HAP-1 (cell line): ENCODE data around the gene CD226.
A peak's percentile ranks its signal among the peaks of the same experiment; 100 is the strongest.
"Not testable (repeated sequence)": the region's sequence is repeated elsewhere in the genome, so short reads cannot be mapped to it uniquely, and the experiment has no call there.

ENCODE experiments used
- DNase-seq, 2 experiments: peaks; one replicate each; pipeline ENCODE4 v3.0.0-alpha.2; 2016 to 2020; ENCODE audit warnings: low spot score in 2 of 2
- H3K27me3 ChIP-seq: fragments of 250-450 bp; sonication (Bioruptor Pico); 2 replicates; pipeline ENCODE4 v1.5.1; 2020; ENCODE audit warnings: low read depth, mild to moderate bottlenecking, moderate library complexity
- H3K36me3 ChIP-seq: fragments of 250-450 bp; sonication (Bioruptor Pico); replicated peaks from 2 replicates; pipeline ENCODE4 v1.5.1; 2020; ENCODE audit warnings: mild to moderate bottlenecking
- H3K4me1 ChIP-seq: fragments of 250-450 bp; sonication (Bioruptor Pico); 2 replicates; pipeline ENCODE4 v1.5.1; 2020; ENCODE audit warnings: mild to moderate bottlenecking
- H3K4me3 ChIP-seq: fragments of 250-450 bp; sonication (Bioruptor Pico); 2 replicates; pipeline ENCODE4 v1.5.1; 2020; ENCODE audit warnings: mild to moderate bottlenecking, moderate library complexity
- H3K9me3 ChIP-seq: fragments of 250-450 bp; sonication (Bioruptor Pico); 2 replicates; pipeline ENCODE4 v1.5.1; 2020; ENCODE audit warnings: mild to moderate bottlenecking, moderate library complexity
- in situ Hi-C: fragments of 300-500 bp; cut with MboI; formaldehyde crosslinking; loops from 3 replicates; pipeline ENCODE4 v1.14.3; 2020; ENCODE audit warnings: low sequenced_read_pairs, inconsistent platforms, mixed read lengths

The CD226 gene

DNA sequence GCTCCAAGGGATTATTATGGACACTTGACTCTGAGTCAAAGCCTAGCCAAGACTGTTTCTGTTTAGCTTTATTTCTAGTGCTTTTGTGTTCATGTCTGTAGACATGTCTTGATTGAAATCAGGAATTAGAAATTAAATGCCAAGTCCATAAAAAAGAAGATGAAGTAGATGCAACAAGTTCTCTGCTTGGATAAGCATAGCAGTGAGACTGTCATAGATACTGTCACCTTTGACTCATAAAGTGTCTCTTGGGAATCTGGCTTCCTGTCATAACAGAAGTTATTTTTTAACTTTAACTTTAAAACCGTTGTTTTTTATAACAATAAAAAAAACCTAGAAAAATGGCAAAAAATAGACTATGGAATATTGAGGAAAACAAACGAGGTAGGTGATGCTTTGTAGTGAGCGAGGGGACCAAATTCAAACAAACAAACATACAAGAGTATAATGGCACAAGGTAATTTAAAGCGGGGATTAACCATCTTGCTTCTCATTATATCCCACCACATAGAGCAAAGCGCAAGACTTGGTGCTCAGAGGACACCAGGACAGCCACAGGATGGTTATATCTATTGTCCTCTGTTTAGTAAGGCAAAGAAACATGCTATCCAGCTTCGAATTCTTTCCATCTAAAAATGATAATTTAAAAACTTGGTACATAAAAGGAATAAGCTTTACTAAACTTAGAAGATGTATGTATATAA, 64.6 kb downstream of the CD226 start:
- no peak for DNase-seq
- in situ Hi-C loops: no loop called here
- no peaks in the 10 kb centered on the region for H3K36me3 ChIP-seq
- no peaks in the 10 kb centered on the region for H3K9me3 ChIP-seq
- H3K4me3 ChIP-seq: no peak overlapping the region
- no peaks in the 10 kb centered on the region for H3K4me1 ChIP-seq
- no peaks in the 10 kb centered on the region for H3K27me3 ChIP-seq

DNA sequence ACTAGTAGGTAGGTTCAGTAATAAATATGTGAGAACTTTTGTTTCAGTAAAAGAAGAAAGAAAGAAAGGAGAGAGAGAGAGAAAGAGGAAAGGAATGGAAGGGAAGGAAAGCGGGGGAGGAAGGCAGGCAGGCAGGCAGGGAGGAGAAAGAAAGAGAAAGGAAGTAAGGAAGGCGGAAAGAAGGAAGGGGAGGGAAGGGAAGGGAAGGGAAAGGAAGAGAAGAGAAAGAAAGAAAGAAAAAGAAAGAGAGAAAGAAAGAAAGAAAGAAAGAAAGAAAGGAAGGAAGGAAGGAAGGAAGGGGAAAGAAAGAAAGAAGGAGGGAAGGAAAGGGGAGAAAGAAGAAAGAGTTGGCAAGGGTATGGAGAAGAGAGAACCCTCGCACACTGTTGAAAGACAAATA, 67.6 kb downstream of the CD226 start:
- Histone ChIP-seq H3K27me3 (no peaks in the 10 kb centered on the region), H3K4me3 (no peak overlapping the region), H3K36me3 (no peaks in the 10 kb centered on the region), H3K9me3 (no peaks in the 10 kb centered on the region), H3K4me1 (no peaks in the 10 kb centered on the region)
- DNase-seq: no peak
- in situ Hi-C loops: no loop called here

DNA sequence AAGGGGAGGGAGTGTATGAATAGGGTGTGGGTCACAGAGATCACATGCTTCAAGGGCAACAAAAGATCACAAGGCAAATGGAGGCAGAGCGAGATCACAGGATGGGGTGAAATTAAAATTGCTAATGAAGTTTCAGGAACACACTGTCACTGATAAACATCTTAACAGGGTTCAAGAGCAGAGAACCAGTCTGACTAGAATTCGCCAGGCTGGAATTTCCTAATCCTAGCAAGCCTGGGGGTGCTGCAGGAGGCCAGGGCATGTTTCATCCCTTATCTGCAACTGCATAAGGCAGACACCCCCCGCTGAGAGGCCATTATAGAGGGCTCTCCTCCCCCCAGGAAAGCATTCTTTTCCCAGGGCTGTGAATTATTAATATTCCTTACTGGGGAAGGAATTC, 68.6 kb downstream of the CD226 start:
- peak in 1 of 2 experiments; percentile 14 for DNase-seq
- H3K27me3 ChIP-seq, H3K4me1 ChIP-seq, in situ Hi-C loops, H3K4me3 ChIP-seq, H3K36me3 ChIP-seq, H3K9me3 ChIP-seq: not testable (repeated sequence)

DNA sequence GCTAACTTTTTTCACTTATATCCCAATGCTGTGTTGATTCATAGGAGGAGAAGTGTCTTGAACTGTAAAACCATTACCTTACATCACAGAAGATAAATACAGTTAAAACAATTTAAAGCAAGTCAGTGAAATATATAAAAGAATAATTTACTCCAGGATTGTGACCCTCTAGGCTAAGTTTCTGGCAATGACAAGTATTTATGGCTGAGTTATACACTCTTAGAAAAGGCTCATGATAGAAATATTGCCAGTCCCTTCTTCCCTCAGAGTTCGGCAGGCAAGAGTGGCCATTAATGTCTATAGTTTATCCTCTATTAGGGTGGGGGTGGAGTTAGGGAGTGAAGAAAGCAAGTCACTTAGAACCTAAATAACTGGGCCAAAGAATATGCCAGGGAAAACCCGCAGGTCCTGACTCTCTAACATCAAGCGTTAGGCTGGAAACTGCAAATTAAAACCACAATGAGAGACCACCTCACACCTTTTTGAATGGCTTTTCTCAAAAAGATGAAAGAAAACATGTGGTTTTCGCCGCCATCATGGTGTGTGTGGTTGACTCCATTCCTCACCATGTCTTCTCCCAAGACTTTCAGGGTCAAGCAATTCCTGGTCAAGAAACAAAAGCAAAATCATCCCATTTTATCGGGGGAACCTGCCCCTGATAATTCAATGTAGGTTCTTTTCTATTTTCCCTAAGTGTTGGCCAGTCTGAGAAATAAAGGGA, 69.3 kb downstream of the CD226 start:
- Histone ChIP-seq H3K27me3 (no peaks in the 10 kb centered on the region), H3K4me3 (no peak overlapping the region), H3K9me3 (no peaks in the 10 kb centered on the region), H3K4me1 (no peaks in the 10 kb centered on the region), H3K36me3 (no peaks in the 10 kb centered on the region)
- in situ Hi-C loops: no loop called here
- no peak for DNase-seq

DNA sequence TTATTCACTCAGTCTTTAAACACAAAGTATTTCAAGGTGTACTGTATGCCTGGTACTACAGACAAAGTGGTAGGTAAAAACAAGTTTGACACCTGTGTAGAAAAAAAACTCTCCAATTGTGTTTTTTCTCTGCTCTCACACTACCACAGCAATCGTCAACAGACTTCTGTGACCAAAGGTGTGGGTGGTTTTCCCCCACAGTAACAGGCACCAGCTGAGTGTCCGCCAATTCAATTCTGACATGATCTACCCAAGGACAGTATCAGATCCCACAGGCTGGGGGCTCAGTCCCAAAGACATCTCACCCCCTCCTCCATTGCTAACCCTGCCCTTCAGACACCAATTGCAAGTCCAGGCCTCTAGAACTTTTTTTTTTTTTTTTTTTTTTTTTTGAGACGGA, 71.2 kb downstream of the CD226 start:
- DNase-seq: no peak
- no peaks in the 10 kb centered on the region for H3K36me3 ChIP-seq
- no peaks in the 10 kb centered on the region for H3K4me1 ChIP-seq
- no peaks in the 10 kb centered on the region for H3K27me3 ChIP-seq
- H3K9me3 ChIP-seq: no peaks in the 10 kb centered on the region
- H3K4me3 ChIP-seq: no peak overlapping the region
- in situ Hi-C loops: no loop called here

DNA sequence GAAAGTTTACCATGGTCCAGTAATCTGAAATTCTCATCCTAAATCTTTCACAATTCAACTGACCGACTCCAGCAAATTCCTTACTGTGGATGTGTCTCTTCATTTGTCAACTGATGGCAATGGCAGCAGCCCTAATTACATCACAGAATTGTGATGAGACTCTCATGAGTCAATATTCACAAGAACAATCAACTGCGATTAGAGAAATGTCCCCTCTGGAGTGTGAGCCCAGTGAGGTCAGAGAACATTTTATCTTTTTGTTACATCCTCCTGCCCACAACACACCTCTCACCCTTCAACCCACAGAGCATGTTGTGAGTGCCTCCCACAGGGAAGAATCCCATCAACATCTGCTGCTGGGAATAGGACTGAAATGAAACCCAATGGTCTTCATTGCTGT, 73.6 kb downstream of the CD226 start:
- Histone ChIP-seq H3K27me3 (no peaks in the 10 kb centered on the region), H3K4me1 (no peaks in the 10 kb centered on the region), H3K9me3 (no peaks in the 10 kb centered on the region), H3K36me3 (no peaks in the 10 kb centered on the region), H3K4me3 (no peak overlapping the region)
- DNase-seq: no peak
- in situ Hi-C loops: no loop called here

DNA sequence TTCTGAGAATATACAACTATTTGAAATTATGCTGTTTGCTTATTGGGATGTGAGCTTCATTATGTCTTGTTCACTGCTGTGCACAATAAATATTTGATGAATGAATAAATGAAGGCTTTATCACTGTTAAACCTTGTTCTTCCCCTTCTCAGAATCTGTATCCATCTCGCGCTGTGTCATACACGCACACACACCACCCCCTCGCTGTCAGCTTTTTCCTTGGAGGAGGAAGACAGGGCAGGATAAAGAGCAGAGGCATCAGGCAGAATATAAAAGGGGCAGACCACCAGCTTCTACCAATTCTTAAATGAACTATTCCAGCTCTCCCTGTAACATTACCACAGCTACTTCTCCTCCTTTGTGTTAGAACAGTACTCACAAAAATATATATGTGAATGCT, 75.0 kb downstream of the CD226 start:
- H3K4me3 ChIP-seq: no peak overlapping the region
- H3K9me3 ChIP-seq: no peaks in the 10 kb centered on the region
- no peaks in the 10 kb centered on the region for H3K27me3 ChIP-seq
- no peak for DNase-seq
- in situ Hi-C loops: no loop called here
- no peaks in the 10 kb centered on the region for H3K36me3 ChIP-seq
- H3K4me1 ChIP-seq: no peaks in the 10 kb centered on the region

DNA sequence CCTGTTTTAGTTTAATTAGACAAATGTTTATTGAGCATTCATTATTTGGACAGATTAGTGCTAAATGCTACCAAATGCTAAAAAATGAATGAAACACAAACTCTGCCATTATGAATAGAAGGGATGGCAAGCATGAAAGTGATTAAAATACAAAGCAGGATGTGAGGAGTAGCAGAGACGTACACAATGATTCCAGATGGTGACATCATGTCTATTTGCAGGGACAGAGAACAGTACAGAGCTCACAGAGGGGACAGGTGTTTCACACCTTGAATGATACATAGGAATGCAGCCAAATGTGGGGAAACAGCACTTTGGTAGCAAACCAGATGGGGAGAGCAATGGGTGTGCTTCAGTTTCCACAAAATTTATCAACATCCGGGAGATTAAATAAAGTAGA, 76.3 kb downstream of the CD226 start:
- no peak for DNase-seq
- in situ Hi-C loops: no loop called here
- H3K27me3 ChIP-seq: no peaks in the 10 kb centered on the region
- H3K4me1 ChIP-seq: no peaks in the 10 kb centered on the region
- H3K9me3 ChIP-seq: no peaks in the 10 kb centered on the region
- H3K4me3 ChIP-seq: no peak overlapping the region
- no peaks in the 10 kb centered on the region for H3K36me3 ChIP-seq

DNA sequence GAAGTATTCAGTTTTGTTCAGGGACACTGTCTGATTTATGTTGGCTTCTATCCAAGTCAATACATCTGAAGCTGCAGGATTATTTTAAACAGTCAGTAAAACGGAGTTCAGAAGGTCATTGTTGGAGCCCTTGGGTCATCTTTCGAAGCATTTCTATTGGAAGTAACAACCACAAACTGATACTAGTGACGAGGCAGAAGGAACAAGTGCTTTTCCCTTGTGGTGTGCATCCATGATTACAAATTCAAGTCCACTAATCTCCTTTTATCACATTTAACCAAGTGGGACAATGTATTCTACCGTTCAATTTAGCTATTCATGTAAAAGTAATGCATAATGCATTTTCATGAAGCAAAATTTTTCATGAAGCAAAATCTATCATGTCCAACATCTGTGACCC, 76.9 kb downstream of the CD226 start:
- Histone ChIP-seq H3K27me3 (no peaks in the 10 kb centered on the region), H3K4me3 (no peak overlapping the region), H3K9me3 (no peaks in the 10 kb centered on the region), H3K4me1 (no peaks in the 10 kb centered on the region), H3K36me3 (no peaks in the 10 kb centered on the region)
- in situ Hi-C loops: no loop called here
- no peak for DNase-seq

DNA sequence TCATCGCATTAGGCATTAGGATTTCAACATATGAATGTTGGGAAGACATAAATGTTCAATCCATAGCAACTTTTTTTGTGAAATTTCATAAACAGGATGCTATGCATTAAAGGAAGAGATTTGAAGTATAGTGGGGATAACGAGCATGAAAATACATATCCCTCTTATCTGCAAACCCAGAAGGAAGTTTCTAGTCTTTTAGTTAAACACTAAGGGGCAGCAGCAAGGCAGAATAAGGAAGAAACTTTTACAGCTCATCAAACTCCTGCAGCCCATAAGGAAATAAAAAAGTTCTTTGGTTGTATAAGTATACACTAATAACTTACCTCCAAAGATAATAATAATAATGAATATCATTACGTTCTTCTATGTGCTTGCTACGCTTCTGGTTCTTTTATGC, 81.5 kb downstream of the CD226 start:
- no peaks in the 10 kb centered on the region for H3K27me3 ChIP-seq
- no peaks in the 10 kb centered on the region for H3K9me3 ChIP-seq
- no peaks in the 10 kb centered on the region for H3K36me3 ChIP-seq
- H3K4me1 ChIP-seq: no peaks in the 10 kb centered on the region
- DNase-seq: no peak
- in situ Hi-C loops: no loop called here
- H3K4me3 ChIP-seq: no peak overlapping the region

DNA sequence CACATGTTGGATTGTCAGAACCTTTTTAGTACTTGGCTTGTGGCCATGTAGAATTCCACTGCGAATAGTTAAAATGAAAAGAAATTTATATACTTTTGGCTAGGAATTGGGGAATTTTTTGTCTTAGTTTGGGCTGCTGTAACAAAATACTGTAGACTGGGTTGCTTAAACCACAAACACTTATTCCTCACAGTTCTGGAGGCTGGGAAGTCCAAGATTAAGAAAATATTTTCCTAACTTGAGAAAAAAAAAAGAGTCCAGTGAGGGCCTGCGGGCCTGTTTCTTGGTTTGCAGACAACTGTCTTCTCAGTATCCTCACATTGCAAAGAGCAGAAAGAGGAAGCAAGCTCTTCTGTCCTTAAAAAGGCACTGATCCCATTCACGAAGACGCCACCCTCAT, 81.9 kb downstream of the CD226 start:
- Histone ChIP-seq H3K4me1 (no peaks in the 10 kb centered on the region), H3K27me3 (no peaks in the 10 kb centered on the region), H3K4me3 (no peak overlapping the region), H3K9me3 (no peaks in the 10 kb centered on the region), H3K36me3 (no peaks in the 10 kb centered on the region)
- in situ Hi-C loops: no loop called here
- DNase-seq: no peak

DNA sequence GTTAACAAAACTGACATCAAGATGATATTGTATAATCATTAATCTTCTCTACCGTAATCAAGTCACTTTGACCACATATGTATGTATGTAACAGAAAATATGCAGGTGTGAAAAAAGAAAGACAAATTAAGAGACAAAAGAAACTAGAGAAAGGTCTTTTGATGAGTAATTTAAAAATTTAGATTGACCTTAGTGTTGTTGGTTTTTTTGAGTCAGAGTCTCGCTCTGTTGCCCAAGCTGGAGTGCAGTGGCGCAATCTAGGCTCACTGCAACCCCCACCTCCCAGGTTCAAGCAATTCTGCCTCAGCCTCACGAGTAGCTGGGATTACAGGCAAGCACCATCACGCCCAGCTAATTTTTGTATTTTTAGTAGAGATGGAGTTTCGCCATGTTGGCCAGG, 82.9 kb downstream of the CD226 start:
- H3K9me3 ChIP-seq, H3K4me3 ChIP-seq, in situ Hi-C loops, H3K4me1 ChIP-seq, DNase-seq, H3K36me3 ChIP-seq, H3K27me3 ChIP-seq: not testable (repeated sequence)

DNA sequence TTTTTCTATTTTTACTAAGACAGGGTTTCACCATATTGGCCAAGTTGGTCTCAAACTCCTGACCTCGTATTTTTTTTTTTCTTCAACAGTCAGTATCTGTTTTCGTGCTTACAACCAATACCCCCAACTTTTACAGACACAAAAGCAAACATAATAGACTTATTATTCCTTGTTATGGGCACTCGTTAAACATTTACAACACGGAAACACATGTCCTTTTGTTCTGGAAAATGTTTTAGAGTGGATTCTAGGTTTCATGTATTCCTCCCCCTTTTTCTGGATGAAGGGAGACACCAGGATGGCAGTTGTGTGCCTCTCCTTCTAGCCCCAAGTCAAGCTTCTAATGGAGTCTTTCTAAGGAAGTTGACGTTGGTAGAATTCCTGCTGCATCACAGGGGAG, 88.8 kb downstream of the CD226 start:
- DNase-seq: no peak
- no peaks in the 10 kb centered on the region for H3K27me3 ChIP-seq
- H3K9me3 ChIP-seq: no peaks in the 10 kb centered on the region
- in situ Hi-C loops: no loop called here
- H3K4me3 ChIP-seq: no peak overlapping the region
- H3K4me1 ChIP-seq: no peaks in the 10 kb centered on the region
- no peaks in the 10 kb centered on the region for H3K36me3 ChIP-seq

DNA sequence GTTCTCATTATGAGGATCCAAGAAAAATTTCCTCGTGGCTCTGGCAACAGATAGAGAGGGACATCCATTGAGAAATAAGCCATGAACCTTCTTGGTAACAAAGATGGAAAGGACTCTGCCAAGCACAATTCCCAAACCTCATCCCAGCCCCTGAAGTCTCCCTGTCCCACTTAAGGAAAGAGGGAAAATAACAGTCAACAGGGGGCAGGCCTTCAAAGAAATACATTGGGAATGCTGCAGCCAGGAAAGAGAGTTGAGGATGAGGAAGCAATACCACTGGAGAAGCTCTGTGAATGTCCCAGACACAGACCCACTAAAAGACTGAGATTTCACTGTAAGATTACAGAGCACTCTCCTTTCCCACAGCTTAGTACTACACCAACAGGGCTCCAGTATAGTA, 93.2 kb downstream of the CD226 start:
- H3K4me1 ChIP-seq: no peaks in the 10 kb centered on the region
- H3K4me3 ChIP-seq: no peak overlapping the region
- in situ Hi-C loops: no loop called here
- no peaks in the 10 kb centered on the region for H3K36me3 ChIP-seq
- H3K9me3 ChIP-seq: no peaks in the 10 kb centered on the region
- no peak for DNase-seq
- H3K27me3 ChIP-seq: no peaks in the 10 kb centered on the region

DNA sequence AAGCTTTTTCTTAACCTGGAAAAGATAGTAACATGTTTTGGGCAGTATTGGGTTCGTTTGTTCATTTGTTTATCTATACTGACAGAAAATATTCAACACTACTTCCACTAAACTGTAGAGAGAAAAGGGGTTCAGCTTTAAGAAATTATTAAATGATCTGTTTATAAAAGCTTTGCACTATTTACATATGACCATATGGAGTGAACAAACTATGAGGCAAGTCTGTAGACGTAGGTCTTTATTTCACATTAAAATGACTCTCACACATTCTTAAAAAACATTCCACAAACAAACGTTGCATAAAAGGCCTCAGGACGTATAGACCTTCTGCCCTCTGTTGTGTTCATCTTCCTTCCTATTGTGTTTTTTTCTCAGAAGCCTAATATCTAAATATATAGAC, 94.6 kb downstream of the CD226 start:
- Histone ChIP-seq H3K4me3 (no peak overlapping the region), H3K9me3 (no peaks in the 10 kb centered on the region), H3K27me3 (no peaks in the 10 kb centered on the region), H3K4me1 (no peaks in the 10 kb centered on the region), H3K36me3 (no peaks in the 10 kb centered on the region)
- no peak for DNase-seq
- in situ Hi-C loops: no loop called here
